Fibroblast of lung (primary cell): Measurements from ENCODE around the gene ESM1.
A peak's percentile ranks its signal among the peaks of the same experiment; 100 is the strongest.

Experiments
- CTCF ChIP-seq, 2 donors: IDR thresholded peaks in 1 of 2; conservative IDR thresholded peaks in 1 of 2; 1 replicate in 1 of 2; 2 replicates in 1 of 2; pipeline ENCODE4 v1.5.1; 2011 to 2012; ENCODE audit warnings: low read length in 2 of 2, control low read depth in 1 of 2, inconsistent platforms in 1 of 2, low read depth in 1 of 2, mild to moderate bottlenecking in 1 of 2
- EZH2 ChIP-seq: IDR thresholded peaks from 2 replicates; pipeline ENCODE4 v1.5.1; 2012; ENCODE audit warnings: low read length, control low read depth, mild to moderate bottlenecking; ENCODE audit errors: missing control alignments

GRCh38 chr5:54959673-54960418 is 25.5 kb downstream of the ESM1 start:
- peak; percentile 14 to 44 for TF ChIP-seq CTCF (conservative IDR thresholded peaks at IDR 0.05 in 1 of 2, IDR thresholded peaks at IDR 0.05 in 1 of 2; ENCODE audit: low read depth in 1 of 2, low read length in 2 of 2)
- no peak for TF ChIP-seq EZH2
